OCI-LY3 (cell line): ENCODE measurements around the gene DAO.

Experiments
- EZH2phosphoT487 ChIP-seq: fragments of 200-600 bp; shearing (Covaris generic); IDR thresholded peaks from 2 replicates; pipeline ENCODE4 v1.6.1; 2018; ENCODE audit warnings: antibody characterized with exemption, mixed run types, low read depth
- TF ChIP-seq, protein P1 (sequence below): fragments of 200-600, 300-600 bp; sonication (generic); IDR thresholded peaks from 2 replicates; pipeline ENCODE4 v1.5.1; 2014; ENCODE audit warnings: antibody characterized with exemption, low read length, low read depth

GRCh38 chr12:108947097-108947496 is 67.2 kb downstream of the DAO start:
- TF ChIP-seq, protein P1, sequence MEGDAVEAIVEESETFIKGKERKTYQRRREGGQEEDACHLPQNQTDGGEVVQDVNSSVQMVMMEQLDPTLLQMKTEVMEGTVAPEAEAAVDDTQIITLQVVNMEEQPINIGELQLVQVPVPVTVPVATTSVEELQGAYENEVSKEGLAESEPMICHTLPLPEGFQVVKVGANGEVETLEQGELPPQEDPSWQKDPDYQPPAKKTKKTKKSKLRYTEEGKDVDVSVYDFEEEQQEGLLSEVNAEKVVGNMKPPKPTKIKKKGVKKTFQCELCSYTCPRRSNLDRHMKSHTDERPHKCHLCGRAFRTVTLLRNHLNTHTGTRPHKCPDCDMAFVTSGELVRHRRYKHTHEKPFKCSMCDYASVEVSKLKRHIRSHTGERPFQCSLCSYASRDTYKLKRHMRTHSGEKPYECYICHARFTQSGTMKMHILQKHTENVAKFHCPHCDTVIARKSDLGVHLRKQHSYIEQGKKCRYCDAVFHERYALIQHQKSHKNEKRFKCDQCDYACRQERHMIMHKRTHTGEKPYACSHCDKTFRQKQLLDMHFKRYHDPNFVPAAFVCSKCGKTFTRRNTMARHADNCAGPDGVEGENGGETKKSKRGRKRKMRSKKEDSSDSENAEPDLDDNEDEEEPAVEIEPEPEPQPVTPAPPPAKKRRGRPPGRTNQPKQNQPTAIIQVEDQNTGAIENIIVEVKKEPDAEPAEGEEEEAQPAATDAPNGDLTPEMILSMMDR = no peak
- no peak for TF ChIP-seq EZH2phosphoT487
